GM18502 (cell line): ENCODE results near the gene GPA33.
"Not testable (repeated sequence)": the region's sequence is repeated elsewhere in the genome, so short reads cannot be mapped to it uniquely, and the experiment has no call there.

Experiments
- ATAC-seq: cut with Tn5 transposase; IDR thresholded peaks from one replicate; pipeline ENCODE4 v1.9.1; 2021; ENCODE audit warnings: mild to moderate bottlenecking; ENCODE audit not compliant: unreplicated experiment, poor library complexity

The GPA33 gene

DNA sequence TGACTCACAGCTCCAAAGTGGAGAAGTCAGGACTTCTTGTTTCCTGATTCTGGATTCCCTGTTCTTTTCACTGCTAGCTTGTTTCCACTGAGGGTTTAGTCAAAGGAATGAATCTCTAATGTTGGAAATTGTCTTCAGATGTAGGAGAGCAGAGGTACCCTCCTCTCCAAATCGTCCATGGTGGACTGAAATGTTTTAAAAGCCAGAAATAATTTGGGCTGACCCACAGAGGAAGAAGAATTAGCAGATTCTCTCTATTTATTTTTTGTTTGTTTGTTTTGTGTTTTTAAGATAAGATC is 30.4 kb downstream of the GPA33 start:
- ATAC-seq, result no peak

DNA sequence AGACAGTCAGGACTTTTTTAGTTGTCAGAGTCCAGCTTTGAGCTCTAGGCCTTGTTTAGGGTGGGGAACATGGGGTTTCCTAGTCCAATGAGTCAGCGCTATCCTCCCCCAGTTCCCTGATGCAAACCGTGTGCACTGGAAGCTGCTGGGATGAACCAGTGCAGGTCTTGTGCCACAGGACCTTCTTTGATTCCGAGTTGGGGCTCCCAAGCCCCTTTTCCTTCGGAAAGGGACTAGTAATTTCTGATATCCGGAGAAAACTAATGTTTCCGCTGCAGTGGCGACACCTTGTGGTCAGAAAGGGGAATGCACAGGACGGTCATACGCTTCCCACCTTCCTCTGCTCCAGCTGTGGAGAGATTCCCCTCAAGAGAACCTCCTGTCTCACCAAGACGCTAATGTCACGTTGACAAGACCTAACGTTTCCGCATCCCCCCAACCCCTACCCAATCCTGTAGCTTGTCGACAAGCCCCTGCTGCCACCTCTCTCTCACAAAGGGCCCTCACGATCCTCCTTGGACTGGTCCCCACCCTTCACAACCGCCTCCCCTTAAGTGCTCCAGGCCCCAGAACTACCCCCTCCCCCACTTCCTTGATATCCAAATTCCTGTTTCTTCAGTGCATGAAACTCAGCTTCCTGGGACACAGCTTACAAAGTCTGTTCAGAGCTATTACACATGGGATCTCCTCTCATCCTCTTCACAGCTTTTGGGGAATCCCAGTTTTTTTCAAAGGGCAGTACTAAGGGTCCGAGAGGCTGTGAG is 30.9 kb downstream of the GPA33 start:
- peak; percentile 56 for ATAC-seq

DNA sequence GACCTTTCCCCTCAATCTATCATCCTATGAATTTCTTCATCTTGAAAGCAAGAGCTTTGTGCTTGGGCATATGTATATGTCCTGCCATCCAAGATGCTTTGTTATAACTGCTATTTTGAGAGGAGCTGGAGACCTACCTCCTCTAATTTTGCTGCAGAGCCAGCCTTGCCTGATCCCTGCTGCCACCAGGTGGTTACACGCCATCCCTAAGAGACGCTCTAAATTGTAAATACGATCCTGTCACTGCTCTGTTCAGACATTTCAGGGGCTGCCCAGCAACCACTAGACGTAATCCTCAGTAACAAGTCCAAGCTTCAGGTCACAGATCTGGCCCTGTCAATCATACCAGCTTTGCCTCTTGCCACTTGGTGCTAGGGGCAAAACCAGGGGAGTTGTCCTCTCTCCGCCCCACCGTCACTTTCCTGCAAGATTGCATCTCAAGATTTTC is 32.9 kb downstream of the GPA33 start:
- ATAC-seq, result peak; percentile 60

DNA sequence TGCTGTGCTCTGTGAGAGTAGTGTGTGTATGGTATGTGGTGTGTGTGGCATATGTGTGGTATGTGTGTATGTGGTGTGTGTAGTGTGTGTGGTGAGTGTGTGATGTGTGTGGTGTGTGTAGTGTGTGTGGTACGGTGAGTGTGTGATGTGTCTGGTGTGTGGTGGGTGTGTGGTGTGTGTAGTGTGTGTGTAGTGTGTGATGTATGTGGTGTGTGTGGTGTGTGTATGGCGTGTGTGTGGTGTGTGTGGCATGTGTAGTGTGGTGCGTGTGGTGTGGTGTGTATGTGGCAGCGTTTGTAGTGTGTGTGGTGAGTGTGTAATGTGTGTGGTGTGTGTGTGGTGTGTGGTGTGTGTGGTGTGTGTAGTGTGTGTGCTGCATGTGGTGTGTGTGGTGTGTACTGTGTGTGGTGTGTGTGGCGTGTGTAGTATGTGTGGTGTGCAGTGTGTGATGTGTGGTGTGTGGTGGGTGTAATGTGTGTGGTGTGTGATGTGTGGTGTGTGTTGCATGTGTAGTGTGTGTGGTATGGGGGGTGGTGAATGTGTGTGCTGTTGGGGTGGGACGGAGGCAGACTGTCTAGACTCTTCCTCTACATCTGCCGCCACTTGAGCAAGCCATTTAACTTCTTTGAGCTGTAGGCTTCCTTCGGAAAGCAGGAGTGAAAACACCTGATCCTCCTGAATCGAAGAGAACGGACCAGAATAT is 33.5 kb downstream of the GPA33 start:
- no peak for ATAC-seq

DNA sequence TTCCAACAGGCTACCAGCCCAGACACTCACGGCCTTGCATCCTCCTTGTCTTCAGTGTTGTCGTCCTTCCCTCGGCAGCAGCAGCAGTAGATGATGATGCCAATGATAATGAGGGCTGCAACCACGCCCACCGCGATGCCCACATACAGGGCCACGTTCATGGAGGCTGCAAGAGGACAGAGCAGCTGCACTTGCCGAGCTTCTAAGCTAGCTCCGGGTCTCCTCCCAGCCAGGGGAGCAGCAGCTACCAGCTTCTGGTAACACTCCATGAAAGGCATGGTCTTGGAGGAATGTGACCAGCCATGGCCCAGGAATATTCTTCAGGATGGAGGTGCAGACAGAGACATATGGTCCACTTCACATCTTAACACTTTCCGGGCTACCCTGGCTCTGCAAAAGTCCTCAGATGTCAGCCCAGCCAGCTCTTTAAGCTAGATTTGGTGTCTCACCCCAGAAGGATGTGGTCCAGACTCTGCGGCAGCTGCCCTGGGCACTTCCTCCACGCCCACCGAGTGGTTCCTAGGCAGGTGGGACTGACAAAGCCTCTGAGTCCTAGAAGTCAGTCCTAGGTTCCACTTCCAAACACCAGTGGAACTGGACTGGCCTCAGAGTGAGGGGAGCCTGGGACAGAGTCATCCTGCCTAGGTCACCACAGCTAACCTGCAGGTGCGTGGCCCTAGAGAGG is 35.1 kb downstream of the GPA33 start:
- ATAC-seq, result no peak

DNA sequence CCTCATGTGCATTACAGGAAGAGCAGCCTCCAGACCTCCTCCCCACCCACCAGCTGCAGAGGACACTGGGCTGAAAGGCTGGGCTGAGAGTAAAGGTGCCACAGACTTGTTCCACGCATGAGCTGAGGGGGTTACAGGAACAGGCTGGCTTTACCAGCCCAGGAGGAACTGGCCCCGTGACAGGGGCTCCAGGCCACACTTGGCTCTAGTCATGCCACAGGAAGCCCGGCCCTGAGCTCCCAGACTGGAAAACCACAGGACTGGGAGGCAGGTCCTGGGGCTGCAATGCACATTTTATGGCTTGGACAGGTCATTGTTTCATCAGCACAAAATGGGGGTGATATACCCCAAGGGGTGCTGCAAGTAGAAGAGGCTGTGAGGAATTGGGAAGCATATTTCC is 35.6 kb downstream of the GPA33 start:
- no peak for ATAC-seq

DNA sequence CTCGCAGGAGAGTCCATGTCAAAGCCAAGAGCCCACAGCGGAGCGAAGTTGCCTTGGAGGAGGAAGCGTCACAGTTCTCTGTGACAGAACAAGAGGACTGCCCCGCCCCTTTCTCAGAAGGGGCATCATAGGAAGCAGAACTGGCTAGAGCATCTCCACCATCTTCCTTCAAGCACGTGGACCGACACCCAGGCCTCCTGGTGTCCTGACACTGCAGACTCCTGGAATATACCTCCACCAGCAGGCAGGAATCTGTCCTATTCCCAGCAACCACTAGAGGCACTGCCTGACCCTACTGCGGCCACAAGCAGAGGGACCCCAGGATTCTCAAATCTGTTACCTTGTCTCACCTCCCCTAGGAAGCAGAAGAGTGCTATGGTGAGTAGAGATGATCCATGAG is 37.8 kb downstream of the GPA33 start:
- ATAC-seq, result no peak

DNA sequence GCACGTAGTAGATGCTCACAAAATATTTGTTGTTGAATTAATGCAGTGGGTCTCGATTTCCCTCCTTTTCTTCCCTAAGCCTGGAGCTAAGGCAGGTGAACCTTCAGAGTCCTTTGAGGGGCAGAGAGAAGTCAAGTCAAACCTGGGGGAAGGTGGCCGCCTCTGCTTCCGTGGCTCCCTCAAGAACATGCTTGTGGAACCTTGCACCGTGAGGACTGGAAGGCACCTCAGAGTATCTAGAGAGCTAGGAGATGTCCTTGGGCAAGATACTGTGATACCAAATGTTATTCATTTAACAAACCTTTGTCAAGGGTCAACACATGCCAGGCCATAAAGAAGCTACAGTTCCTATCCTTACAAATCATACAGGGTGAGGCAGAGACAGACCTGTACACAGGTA is 38.3 kb downstream of the GPA33 start:
- no peak for ATAC-seq

DNA sequence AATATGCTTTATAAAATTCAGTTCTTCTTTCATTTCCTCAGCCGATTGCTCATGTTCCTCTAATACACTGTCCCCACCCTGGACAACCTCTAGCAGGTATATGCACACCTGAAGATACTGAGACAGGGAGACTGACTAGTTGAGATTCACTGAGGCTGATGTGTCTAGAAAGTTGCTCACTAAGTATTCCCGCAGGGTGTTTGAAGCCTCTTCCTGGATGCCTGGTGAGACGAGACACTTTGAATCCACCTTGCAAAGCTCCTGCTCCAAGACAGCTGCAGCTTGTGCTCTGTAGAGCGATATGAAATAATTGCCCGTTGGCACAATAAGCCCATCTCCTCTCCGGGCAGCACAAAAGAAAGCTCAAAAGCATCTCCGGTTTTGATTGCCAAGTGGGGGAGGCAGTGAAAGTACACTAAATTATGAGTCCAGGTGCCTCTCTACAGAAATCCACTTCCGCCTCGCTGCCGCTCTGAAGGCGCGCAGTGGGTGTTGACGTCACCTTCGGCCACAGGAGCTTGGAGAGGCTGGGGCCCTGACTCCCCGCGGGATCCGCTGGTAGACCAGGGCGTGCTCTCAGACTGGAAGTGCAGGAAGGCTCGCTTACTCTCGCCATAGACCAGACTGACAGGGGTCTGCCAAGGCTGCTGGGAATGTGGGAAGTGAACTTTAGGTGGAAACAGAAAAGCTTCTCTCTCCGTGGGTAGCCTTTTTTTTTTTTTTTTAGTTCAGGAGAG is 46.3 kb downstream of the GPA33 start:
- ATAC-seq, result peak; percentile 99

DNA sequence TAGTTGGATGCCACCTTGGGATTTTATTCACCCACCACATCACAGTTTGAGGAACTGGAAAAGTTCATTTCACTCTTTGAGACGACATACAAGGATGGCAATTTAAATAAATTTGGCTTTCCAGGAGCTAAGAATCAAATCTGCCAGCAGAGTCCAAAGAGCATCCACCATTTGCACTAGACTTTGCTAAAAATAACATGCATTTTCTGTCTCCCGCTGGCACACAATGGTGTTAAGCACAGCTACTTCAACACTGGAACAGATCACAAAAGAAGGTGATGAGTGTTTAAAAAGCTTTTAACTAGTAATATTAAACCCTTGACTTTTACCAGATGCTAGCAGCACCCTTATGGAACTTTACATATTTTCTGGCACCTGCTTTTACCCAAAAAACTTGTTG is 56.5 kb downstream of the GPA33 start:
- no peak for ATAC-seq

DNA sequence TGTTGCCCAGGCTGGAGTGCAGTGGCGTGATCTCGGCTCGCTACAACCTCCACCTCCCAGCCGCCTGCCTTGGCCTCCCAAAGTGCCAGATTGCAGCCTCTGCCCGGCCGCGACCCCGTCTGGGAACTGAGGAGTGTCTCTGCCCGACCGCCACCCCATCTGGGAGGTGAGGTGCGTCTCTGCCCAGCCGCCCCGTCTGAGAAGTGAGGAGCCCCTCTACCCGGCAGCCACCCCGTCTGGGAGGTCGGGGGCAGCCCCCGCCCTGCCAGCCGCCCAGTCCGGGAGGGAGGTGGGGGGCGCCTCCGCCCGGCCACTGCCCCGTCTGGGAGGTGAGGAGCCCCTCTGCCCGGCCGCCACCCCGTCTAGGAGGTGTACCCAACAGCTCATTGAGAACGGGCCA is 60.6 kb downstream of the GPA33 start:
- not testable (repeated sequence) for ATAC-seq

DNA sequence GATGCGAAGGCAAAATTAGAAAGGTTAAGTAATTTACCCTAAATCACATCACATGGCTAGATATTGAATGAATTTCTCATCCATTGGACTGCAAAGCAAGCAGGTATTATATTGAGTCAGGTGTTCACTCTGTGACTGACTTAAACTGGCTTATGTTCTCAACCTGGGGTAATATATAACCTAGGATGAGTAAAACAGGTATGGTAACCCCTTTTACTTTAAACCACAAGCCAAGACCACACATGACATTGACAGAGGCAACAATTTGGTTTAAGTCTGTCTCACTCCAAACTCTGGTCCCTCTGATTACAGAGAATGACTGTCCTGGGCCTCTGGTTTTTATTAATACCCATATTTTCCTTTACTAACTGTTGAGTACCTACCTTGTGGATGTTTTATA is 67.8 kb downstream of the GPA33 start:
- ATAC-seq, result no peak

DNA sequence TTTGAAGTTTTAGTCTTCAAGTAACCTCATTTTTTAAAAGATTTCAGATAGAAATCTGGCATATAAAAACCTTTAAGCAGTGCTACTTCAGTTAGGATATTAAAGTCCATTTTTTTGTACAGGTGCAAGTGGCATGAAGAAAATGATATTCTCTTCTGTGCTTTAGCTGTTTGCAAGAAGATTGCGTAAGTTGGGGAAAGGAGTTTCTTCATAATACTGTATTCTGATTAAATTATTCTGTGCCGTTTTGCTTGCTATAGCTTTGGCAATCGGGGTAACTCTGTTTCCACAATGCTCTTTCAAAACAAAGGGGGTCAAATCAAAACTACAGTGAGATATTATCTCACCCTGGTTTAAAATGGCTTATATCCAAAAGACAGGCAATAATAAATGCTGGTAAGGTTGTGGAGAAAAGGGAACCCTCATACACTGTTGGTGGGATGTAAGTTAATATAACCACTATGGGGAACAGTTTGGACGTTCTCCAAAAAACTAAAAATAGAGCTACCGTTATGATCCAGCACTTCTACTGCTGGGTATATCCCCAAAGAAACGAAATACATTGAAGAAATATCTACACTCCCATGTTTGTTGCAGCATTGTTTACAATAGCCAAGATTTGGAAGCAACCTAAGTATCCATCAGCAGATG is 74.0 kb downstream of the GPA33 start:
- ATAC-seq, result no peak

DNA sequence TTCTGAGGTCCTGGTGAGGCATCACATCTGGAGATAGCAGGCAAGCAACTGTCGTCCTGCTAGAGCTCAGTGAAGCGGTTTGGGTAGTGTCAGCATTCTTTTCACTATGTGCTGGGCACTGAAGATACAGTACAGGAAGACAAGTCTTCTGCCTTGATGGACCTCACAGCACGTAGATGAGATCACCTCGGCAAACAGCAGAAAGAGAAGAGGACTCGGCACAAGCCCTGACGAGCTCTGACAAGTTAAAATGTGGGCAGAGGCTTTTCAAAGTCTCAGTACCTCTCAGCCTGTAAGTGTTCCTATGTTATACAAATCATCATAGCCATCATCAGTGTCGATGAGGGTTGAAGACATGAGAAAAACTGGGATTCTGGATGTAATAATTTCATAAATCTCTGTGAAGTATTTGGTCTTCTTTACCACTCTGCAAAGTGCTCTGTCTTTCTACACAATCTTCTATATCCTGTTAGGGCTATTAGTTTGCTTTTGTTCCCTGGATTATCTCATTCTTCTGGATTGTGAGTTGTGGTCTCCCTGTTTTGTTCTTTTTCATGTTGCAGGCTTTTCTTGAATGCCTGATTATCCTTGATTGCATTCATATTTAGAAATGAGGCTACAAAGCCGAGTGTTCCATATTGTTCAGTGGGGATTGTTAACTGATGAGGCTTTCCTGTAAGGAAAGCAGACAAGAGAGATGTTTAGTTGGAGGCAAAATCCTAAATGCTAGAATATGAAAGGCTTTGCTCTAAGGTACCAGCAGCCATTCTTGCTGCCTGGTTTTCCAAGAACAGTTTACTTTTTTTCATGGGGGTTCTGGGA is 76.9 kb downstream of the GPA33 start:
- no peak for ATAC-seq

DNA sequence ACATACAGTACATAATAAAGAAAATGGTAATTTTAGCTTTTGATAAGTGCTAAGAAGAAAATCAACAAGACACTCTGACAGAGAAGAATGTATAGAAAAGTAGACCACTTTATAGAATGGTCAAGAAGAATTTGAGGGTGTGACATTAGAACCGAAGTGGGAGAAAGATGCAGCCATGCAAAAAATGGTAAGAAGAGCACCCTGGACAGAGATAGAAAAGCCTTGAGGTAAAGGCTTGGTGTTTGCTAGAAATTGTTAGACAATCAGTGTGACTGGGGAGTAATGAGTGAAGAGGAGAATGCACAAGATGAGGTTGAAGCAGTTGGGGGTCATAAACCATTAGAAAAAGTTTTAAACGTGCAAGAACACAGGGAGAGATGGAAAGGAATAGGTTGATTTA is 77.6 kb downstream of the GPA33 start:
- ATAC-seq, result no peak

DNA sequence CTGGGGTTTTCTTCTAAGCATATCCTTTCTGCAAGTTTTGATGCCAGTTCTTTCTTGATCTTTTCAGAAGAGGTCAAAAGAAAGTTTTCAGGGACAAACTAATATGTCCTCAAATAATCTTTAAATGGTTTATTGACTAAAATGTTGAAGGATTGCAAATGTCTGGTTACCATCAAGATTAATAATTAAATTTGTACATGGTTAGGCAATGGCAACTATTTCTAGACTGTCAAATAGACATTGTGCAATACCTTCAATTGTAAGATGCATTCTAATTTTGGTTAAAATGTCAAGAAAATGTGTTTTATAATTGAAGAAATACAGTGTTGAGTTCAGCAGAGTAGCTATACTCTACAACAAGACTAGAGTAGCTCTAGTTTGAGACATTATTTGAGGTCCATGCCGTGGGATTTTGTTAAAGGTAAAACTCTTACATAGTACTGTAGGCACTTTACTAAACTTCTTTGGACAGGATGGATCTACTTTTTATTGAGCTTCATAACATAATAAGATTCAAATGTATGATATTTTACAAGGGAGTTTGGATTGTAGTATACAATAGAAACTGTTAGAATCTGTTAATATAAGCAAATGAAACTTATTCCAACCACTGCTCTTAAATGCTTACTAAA is 78.5 kb downstream of the GPA33 start:
- no peak for ATAC-seq

DNA sequence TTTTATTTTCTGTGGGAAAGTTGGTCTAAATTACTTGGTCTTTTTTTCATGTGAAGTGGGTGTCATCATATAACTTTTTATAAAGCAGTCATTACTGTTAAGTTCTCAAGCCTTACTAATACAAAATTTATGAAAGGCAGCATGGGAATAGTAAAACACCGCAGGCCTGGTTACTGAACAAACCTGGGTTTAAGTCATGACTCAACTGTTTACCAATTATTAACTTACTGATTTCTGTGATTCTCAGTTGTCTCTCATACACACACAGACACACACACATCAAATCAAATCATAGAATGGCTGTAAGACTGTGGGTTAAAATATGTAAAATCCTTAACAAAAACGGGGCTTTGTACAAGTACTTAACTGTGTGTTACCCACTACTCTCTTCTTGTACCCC is 86.5 kb downstream of the GPA33 start:
- no peak for ATAC-seq
